HG03097 (cell line): Measurements from ENCODE around the gene DERL2.

Experiments
- ATAC-seq: cut with Tn5 transposase; IDR thresholded peaks from one replicate; pipeline ENCODE4 v1.9.1; 2021; ENCODE audit not compliant: unreplicated experiment, low FRiP score

Gene DERL2

GRCh38 chr17:5485270-5486205 lies at the start of gene DERL2:
TSS of gene DERL2 (minus strand) at chr17:5486178. CDS start at chr17:5486161, 17 bp downstream.
- ATAC-seq, result peak; percentile 22

GRCh38 chr17:5535436-5535835 lies 49.5 kb upstream of the DERL2 start:
- ATAC-seq, result no peak

GRCh38 chr17:5533486-5534315 lies 47.7 kb upstream of the DERL2 start:
- ATAC-seq, result no peak

- ATAC-seq, result no peak
Measured at GRCh38 chr17:5532581-5532980, 46.6 kb upstream of the DERL2 start.

GRCh38 chr17:5531085-5531418 lies 45.1 kb upstream of the DERL2 start:
- ATAC-seq, result no peak

GRCh38 chr17:5530265-5531084 lies 44.5 kb upstream of the DERL2 start:
- ATAC-seq, result no peak

- no peak for ATAC-seq
Measured at GRCh38 chr17:5527601-5528250, 41.7 kb upstream of the DERL2 start.

GRCh38 chr17:5526821-5527598 lies 41.0 kb upstream of the DERL2 start:
- ATAC-seq, result no peak

GRCh38 chr17:5523249-5523648 lies 37.3 kb upstream of the DERL2 start:
- ATAC-seq, result no peak

- ATAC-seq, result no peak
Measured at GRCh38 chr17:5522476-5522875, 36.5 kb upstream of the DERL2 start.

- no peak for ATAC-seq
Measured at GRCh38 chr17:5516060-5516792, 30.2 kb upstream of the DERL2 start.

GRCh38 chr17:5514976-5515375 lies 29.0 kb upstream of the DERL2 start:
- no peak for ATAC-seq

GRCh38 chr17:5513628-5514027 lies 27.6 kb upstream of the DERL2 start:
- ATAC-seq, result no peak

GRCh38 chr17:5511401-5512225 lies 25.6 kb upstream of the DERL2 start:
- ATAC-seq, result no peak

- ATAC-seq, result no peak
Measured at GRCh38 chr17:5510771-5511170, 24.8 kb upstream of the DERL2 start.

- ATAC-seq, result no peak
Measured at GRCh38 chr17:5509482-5509881, 23.5 kb upstream of the DERL2 start.

- no peak for ATAC-seq
Measured at GRCh38 chr17:5508810-5509209, 22.8 kb upstream of the DERL2 start.

GRCh38 chr17:5506307-5506706 lies 20.3 kb upstream of the DERL2 start:
- ATAC-seq, result no peak
